Activated CD4-positive, alpha-beta T cell treated with anti-CD3 and anti-CD28 coated beads, Interleukin-2, amount 50 U/mL, for 1 hour (primary cell): Measurements from ENCODE around the gene CFAP77.
"Not testable (repeated sequence)": the region's sequence is repeated elsewhere in the genome, so short reads cannot be mapped to it uniquely, and the experiment has no call there.

Source experiments
- DNase-seq: peaks from one replicate; pipeline ENCODE4 v3.0.0-alpha.2; 2020

The CFAP77 gene

DNA sequence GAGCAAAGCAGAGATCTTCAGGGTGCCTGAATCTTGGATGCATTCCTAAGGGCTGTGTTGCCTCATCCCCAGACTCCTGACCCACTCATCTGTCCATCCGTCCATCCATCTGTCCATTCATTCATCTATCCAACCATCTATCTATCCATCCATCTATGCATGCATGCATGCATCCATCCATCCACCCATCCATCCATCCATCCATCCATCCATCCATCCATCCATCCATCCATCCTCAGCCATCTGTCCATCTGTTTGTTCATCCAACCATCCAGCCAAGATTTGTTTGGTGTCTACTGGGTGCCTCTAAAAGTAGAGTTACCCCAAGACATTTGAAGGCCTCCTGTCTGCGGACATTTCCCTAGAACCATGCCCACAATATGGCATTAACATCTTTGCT is 144.7 kb downstream of the CFAP77 start:
- no peak for DNase-seq

DNA sequence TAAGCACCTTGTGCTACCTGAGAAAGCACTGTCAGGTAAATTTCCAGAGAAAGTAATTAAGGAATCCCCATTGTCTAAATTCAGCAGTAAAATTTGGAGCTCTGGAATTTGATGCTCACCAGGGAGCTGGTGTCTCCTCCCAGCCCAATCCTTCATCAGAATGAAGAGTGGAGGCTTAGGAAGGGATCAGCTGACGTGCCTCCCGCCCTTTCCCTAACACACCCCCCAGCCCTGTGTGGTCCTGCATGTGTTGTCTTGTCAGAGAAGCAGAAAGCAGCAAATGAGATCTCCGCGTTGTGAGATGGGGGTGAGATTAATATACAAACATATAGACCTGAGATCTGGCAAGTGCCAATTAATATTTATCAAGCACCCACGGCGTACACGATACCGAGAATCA is 145.5 kb downstream of the CFAP77 start:
- DNase-seq: no peak

DNA sequence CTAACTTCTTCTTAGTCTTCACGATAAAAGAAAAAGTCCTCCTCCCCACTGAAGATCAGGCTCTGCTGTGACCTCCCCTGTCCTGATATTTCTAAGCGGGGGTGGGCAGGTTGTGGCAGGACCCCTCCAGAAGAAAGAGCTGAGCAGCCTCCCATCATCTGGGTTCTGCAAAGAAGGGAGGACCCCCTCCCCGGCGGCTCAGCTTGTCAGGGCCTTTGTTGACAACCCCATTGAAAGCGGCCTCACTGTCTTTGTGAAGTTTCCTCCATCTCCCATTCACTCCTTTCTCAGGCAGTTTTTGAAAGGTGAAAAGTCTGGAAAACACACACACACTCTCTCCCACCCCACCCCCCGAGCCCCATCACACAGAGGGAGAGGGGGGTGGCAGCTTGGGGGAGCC is 146.2 kb downstream of the CFAP77 start:
- DNase-seq: no peak

DNA sequence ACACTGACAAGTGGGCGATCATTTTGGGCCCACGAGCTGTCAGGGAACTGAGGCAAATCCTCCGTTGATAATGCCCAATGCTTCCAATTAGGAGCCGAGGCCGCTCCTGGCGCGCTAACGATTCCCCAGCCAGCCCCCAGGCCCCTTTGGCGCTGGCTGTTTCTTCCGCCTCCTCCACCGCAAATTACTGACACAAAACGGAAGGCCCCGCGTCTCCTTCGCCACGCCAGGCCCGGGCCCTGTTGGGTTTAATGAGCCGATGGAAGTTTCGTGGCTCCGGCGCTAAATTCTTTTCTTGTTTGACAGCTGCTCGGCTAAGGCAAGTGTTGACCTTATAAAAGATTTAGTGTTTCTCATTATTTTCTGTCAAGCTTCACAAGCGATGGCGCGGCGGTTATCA is 146.7 kb downstream of the CFAP77 start:
- DNase-seq: no peak

DNA sequence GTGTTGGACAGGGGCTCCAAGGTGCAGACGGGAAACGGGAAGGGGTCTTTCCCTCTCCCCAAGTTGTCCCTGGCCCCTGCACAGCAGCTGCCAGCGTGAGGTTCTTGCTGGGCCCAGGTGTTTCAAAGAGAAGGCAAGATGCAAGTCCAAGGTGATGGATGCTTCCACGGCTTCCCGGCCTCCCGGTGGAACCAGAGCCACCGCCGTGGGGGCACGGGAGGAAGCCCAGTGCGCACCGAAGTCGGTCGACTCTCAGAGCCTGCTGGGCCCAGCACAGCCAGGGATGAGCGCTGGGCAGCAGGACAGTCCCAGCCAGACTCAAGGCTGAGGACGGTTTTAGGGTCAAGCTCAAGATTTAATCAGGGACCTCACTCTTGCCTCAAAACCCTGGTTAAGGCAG is 147.1 kb downstream of the CFAP77 start:
- no peak for DNase-seq

DNA sequence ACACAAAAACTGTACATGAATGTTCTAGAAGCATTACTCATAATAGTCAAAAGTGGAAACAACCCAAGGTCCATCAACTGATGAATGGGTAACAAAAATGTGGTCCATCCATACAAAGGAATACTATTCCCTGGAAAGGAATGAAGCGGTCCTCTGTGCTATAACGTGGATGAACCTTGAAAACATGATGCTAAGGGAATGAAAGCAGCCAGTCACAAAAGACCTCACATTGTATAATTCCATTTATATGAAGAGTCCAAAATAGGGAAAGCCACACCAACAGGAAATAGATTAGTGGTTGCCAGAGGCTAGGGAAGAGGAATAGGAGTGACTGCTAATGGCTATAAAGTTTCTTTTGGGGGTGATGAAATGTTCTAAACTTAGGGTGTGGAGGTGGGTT is 149.7 kb downstream of the CFAP77 start:
- no peak for DNase-seq

DNA sequence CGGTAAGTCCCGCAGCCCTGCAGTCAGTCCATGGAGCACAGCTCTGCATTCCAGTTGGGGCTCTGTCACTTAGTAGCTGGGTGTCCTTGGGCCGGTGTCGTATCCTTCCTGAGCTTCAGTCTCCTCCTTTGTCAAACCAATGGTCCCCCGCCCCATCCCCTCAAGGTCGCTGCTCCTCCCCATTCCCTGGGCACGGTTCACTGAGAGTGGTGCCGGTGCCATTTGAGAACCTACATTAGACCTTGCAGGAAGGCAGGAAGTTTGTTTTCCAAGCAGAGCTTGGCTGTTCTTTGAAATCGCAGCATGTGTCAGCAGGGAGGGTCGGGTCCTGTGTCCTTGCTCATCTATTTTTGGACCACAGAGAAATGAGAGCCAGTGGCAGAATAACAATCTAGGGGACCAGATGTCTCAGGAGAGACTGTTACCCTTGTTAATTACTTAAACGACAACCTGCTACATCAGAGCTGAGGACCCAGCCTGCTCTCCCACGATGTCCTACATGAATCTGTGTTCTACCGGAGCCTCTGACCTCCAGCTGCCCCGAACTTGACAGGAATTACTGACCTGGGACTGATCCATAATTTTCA is 150.7 kb downstream of the CFAP77 start:
- no peak for DNase-seq

DNA sequence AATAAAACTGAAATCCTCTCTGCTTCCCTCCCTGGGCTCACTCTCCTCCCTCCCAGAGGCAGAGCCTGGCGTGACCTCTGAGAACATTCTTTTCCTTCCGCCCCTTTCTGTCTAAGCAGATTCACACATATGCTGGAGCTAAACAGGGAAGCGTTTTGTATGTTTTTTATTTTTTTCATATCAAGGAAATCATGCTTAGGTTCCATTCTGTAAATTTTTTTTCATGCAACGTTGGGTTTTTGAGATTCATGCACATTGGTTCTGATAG is 152.2 kb downstream of the CFAP77 start:
- no peak for DNase-seq

DNA sequence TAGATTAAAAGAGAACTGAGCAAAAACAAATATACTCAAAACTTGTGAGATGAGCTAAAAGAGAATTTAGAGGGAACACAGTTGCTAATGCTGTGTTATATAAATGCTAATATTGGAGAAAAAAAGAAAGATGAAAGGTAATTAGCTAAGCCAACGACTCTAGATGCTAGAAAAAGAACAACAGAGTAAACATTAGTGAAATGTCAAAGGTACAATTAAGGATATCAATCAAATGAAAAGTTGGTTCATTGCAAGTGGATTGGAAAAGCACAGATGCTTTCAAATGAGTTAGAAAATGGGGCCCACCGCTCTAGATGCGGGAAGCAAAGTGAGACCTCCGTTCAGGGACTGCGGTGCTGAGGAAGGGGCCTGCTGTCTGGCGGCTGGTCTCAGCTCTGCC is 154.5 kb downstream of the CFAP77 start:
- DNase-seq: no peak

DNA sequence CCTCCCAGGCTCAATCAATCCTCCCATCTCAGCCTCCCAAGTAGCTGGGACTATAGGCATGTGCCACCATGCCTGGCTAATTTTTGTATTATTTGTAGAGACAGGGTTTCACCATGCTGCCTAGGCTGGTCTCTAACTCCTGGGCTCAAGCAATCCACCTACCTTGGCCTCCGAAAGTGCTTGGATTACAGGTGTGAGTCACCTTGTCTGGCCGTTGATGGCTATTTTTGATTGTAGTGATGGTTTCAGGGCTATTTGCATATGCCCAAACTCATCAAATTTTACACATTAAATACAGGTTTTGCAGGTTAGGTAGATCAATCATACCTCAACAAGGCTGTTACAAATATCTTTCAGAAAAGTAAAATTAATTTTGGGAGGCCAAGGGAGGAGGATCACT is 158.8 kb downstream of the CFAP77 start:
- not testable (repeated sequence) for DNase-seq

DNA sequence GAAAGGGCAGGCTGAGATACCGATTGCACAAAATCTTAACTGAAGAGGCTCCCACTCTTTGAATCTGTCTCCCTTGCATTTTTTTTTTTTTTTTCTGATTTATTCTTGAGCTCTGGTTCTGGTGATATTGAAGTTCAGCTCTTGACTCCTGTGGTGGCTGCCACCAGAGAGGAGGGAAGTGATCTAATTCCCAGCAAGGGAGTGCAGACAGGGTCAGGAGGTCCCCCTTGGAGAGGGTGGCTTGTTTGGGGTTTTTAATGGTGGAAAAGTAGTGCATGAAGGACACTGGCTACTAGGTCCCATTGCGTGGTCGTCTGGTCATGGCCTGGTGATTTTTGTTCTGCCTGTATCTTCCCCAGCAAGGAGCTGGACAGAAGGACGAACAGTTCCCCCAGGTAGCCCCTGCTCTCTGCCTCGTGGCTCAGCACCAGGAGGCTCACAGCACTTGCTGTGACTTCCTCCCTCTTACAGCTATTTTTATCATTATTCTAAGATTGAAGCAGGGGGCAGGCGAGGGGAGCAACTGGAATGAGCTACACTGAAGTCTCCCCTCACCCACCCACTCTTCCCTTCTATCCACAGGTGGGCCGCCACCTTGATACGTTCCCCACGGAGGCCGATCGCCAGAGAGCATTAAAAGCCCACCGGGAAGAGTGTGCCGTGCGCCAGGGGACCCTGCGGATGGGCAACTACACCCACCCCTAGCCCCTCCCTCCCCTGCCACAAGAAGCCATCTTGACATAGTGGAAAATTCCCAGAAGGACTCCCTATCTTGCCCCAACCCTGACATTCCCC is 162.0 kb downstream of the CFAP77 start:
- no peak for DNase-seq

DNA sequence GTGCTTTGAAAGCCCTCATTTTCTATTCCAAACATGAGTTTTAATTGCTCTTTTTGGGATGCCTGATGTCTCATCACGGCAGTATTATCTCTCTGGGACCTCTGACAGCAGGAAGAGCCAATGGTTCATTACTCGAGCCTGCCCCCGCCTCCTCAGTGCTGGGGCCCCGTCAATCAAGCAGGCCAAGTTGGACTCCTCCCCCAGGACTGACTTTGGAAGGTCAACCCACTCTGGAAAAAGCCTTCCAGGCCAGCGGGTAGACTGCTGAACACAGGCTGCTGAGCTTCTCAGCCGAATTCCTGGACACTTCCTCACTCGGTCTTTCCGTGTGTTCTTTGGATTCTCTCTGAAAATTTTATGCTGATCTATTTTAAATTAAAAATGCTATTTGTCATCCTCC is 162.9 kb downstream of the CFAP77 start:
- DNase-seq: no peak

DNA sequence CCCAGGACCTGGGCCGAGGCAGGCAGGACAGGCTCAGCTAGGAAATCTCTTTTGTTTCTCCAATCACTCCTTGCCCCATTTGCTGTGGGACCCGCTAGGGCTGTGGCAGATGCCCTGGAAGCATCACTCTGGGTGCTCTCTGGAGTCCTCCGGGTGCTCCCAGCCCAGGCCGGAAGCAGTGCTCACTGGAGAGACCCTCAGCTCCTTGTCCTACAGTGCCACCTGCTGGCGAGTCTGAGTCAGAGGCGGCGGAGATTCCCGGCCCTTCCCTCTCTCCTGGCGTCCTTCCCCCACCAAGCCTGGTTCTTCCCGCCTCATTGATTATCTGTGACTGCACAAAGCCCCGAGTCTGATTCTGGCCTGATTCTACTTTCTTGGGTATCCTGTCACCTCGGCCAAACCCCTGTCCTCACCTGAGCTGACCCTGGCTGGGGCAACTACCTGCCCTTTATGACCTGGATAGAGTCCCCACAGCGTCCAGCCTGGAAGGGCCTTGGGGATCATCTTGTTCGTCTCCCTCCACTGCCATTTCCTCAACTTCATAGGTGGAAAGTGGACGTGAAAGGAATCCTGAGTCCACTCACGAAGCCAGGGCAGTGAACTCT is 165.1 kb downstream of the CFAP77 start:
- peak; percentile 38 for DNase-seq

DNA sequence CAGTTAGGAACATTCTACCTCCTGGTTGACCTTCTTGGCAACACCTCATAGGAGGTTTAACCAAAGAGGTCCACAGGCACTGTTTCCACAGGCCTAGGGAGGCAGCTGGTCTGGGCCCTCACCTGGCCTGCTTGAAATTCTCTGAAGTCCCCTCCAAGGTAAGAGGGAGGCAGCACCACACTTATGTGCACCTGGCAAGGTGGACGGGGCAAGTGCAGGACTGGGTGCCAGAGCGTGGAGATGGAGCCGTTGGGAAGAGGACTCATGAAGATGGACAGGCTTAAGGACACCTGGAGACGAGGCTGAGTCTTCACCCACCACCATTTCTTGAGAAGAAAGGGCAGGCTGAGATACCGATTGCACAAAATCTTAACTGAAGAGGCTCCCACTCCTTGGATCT is 165.8 kb downstream of the CFAP77 start:
- no peak for DNase-seq

DNA sequence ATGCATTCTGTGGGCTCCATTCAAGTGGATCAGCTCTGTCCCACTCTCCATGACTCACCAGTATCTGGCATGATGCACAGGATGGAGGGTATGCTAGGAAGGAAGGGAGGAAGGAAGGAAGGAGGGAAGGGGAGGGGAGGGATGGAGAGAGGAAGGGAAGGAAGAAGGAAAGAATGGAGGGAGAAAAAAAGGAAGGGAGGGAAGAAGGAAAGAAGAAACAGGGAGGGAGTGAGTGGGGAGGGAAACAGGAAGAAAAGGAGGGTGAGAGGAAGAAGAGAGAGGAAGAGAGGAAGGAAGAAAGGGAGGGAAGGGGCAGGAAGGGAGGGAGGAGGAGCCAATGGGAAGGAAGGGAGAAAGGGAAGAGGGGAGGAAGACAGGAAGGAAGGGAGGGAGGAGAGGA is 167.1 kb downstream of the CFAP77 start:
- DNase-seq: no peak

DNA sequence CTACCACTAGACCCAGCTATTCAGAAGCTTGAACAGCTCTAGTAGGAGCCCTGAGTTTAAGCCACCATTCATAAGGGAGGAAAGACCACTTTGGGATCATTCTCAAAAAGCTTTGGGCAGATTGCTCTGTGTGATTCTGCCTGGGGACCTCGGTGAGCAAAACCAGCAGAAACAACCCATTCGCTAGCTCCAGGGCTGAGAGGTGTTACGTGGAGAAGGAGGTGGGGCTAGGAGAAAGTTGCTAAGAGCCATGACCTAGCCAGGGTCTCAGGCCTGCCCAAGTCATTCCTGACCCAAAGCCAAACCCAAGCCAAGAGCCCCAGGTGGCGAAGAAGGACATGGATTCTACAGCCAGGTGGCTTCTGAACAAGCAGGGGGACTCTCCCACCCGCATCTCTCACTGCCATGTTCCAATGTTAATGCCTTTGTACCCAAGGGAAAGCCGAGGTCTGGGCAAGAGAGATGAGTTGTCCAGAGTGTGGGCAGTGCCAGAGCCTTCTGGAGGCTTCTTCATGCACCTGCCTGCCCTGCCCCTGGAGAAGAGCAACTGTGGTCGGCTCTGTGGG is 168.4 kb downstream of the CFAP77 start:
- no peak for DNase-seq

DNA sequence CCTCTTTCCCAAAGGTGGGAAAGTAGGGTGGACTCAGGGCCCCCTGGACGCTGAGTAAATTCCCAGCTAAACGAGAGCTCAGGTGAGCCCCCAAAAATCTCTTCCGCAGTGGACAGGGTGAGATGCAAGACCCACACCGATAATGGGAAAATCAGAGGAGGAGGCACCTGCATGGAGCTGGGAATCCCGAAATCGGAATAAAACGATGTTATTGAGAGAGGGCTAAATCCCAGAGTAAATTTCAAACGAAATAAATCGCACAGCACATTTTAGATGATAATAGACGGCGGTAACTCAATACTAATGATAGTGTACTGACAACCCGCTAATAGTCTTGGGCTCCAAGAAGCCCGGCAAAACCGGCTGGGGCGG is 169.4 kb downstream of the CFAP77 start:
- DNase-seq: no peak

DNA sequence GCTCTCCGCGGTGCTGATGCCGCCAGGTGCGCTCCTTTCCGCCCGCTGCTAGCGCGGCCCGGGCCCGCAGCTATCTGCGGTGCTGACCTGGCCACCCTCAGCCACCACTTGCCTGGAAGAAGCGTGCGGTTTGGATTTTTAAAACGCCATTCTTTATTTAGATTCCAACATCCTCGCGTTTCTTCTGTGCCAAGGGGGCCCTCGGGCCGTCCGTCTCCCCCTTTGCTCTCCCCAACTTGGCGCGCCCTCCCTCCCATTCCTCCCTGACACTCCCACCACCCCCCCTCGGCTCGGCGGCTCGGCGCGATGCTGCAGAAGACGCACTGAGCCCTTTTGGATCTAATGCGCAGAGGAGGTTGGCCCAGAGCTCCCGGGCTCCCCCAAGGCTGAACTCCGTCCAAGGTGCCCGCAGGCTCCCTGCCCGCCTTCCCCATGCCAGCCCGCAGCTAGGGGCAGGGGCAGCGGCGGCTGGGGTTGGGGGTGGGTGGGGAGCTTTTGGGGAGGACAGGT is 172.3 kb downstream of the CFAP77 start, which contains the start of gene BARHL1:
TSS of gene BARHL1 (plus strand) at position 331 of the 510 bp plus-strand sequence. CDS start 192 bp downstream, outside the sequence.
- DNase-seq: no peak

DNA sequence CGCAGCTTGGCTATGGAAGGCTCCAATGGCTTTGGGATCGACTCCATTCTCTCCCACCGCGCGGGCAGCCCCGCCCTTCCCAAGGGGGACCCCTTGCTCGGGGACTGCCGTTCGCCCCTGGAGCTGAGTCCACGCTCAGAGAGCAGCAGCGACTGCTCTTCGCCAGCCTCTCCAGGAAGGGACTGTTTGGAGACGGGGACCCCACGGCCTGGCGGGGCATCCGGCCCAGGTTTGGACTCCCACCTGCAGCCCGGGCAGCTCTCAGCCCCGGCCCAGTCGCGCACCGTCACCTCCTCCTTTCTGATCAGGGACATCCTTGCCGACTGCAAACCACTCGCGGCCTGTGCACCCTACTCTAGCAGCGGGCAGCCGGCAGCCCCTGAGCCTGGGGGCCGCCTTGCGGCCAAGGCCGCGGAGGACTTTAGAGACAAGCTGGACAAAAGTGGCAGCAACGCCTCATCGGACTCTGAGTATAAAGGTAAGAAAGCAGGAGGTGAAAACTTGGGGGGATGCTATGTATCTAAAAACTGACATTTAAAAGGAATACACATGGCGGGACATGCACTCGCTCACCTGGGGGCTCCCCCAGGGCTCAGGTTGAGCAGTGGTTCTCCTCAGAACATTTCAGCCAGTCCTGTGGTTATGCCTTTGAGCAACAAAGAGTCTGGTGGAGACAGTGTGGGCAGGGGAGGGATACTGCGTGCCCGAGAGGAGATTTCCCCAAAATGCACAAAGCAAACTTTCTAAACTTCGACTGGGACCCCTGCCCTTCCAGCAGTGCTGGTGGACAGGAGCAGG is 173.0 kb downstream of the CFAP77 start:
- DNase-seq: no peak

DNA sequence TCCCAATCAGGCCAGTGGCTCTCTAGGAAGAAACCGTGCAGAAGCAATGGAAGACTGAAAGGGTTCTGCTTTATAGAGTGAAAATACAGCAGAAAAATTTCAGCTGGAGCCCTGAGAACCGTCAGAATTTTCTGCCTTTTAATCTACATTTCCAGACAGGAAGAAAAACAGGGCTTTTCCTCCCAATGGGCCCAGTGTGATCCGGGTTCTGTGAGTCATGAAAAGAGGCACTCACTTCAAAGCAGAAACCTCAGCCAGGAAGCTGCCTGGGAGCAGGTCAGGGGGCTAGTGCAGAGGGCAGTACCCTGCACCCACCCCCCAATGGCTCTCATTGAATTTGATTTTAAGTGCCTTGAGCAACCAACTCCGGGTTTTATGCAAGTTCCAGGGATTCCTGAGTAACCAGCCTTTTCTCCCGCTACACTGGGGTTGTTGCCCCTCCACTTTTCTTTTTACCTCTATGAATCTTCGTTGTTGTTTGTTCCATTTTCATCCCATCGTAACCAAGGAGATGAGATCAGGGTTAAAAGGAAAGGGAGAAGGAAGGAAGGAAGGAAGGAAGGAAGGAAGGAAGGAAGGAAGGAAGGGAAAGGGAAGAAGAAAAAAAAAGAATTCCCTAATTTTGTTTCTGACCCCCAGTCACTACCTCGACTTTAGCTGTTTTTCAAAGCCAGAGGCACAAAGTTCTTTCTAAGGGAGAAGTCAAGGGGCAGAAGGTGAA is 173.7 kb downstream of the CFAP77 start:
- DNase-seq: no peak

DNA sequence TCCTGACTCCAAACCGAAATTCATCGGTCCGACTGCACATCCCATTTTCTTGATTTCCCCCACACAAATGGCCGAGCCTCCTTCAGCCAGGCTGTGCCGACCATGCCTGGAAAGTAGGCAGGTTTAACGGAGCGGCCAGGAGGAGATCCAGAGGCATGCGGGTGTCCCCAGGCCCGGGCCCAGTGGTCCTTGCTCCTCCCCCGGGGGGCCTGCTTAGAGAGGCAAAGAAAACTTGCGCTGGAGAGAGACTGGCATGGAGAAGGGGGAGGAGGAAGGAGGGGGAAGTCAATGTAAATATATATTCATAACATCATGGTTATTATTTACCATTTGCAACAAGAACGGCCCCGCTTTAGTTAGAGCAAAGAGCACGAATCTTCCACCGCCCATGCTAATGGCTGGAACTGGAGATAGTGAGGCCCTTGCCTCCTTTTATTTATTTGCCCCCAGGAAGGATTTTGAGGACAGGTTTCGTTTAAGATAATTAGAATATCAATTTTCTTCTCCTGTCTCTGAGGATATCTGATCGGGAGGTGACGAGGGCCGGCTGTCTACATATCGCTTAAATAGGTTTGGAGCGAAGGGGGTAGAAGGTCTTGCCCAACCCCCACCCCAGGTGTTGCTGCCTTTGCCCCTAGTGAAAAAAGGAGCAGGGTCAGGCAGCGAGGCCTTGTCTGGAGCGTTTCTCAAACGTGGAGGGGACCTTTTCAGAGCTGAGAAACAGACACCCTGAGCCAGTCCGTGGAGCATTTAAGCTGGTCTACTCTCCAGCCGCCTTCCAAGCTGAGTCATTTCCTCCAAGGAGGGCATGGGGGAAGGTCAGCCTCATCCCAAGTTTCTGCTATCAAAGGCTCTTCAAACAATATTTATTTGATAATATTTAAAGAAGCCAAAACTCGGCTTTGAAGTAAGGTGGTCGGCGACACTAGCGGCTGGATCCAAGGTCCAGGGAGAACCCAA is 174.9 kb downstream of the CFAP77 start:
- DNase-seq: no peak
